Stimulated activated CD4-positive, alpha-beta T cell treated with anti-CD3 and anti-CD28 coated beads, Interleukin-2, amount 100 ng/mL, for 4 hours (primary cell): Measurements from ENCODE around the gene RBM34.
"Not testable (repeated sequence)": the region's sequence is repeated elsewhere in the genome, so short reads cannot be mapped to it uniquely, and the experiment has no call there.

ENCODE experiments used
- DNase-seq: peaks from one replicate; pipeline ENCODE4 v3.0.0-alpha.2; 2020; ENCODE audit warnings: low read depth

Gene RBM34

DNA sequence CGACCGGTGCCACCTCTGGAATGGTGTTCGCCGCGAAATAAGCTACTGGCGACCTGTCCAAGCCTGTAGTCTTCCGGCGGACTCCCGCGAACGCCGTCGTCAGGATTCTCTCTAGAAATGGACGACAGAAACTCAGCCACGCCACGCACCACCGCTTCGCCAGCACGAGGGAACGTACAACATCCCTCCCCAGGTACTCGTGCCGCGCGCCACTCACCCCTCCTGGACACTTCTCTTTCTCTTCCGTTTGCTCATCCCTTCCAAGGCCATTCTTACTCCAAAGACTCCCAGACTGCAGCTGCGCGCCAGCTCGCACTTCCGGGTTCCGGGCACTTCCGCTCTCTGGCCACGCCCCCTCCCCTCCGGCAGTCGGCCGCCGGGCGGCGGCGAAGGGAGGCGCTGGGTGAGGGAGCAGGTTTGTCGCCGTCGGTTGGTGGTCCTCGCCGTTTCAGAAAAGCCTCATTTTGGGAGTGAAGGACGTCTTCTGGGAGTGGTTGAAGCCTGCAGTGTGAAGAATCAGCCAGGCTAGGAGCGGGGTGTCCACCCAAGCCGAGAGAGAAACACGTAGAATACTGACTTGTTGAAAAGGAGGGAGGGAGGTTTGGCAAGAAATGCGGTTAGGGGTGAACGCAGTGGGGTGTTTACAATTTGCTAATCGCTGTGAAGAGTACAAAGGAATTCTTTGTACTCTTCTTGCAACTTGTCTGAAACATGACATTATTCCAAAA is at the start of gene RBM34:
RBM34 (minus strand) TSS at position 294 of the 728 bp plus-strand sequence; CDS start at position 270, 24 bp downstream.
- DNase-seq = peak; percentile 84

DNA sequence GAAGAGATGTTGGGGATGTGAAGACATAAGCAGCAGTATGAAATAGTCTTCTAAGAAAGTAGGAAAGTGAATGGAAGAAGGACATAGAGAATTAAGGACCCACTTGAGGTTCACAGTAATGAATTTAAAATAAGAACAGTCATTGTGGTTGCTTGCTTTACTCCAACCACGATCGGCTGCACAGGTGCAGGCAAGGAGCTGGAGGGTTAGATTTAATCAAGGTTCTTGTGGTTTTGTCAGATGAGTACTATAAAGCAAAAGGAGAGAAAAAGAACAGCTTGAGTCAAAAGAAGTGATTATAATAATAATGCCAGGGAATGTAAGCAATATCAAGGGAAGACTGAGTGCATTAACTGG is 46.1 kb upstream of the RBM34 start:
- DNase-seq = no peak

DNA sequence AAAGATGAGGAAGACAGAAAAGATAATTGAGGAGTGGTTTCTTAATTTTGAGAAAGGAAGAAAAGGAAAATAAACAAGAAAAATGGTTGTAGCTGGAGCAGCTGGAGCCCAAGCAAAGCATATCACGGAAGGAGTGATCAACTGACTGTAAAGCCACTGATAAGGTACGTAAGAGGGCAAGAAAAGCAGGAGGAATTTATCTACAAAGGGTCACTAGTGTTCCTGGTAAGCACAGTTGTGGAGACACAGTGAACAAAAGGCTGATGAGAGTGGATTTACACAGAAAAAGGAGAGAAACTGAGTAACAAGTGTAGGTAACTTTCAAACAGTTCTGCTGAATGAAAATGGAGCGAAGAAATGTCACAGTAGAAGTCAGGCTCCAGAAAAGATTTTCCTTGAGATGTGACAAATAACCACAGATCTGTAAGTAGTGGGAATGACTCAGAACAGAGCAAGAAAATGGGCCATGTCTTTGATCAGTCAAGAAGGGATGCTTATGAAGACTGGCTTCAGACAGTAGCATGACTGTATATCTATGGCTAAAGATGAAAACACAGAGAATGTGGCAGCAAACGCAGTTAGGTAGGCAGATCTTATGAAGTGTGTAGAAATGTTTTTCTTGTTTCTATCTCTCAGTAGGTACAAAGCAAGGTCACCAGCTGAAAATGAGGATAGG is 45.6 kb upstream of the RBM34 start:
- DNase-seq = peak; percentile 13

DNA sequence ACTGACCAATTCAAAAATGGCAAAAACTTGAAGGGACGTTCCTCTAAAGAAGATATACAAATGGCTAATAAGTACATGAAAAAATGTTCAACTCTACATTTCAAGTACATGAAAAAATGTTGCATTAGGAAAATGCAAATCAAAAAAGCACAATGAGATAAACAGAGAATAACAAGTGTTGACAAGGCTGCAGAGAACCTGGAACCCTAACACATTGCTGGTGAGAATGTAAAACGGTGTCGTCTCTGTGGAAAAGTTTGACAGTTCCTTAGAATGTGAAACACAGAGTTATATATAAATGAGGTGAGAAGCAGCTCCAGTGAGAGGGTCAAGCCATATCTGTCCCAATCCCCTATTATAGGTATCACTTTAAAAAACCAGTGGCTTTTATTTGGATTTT is 44.6 kb upstream of the RBM34 start:
- no peak for DNase-seq

GRCh38 chr1:235203428-235203827 is 42.4 kb upstream of the RBM34 start:
- DNase-seq = no peak

- not testable (repeated sequence) for DNase-seq
Observed at GRCh38 chr1:235202447-235202846, 41.4 kb upstream of the RBM34 start.

GRCh38 chr1:235199441-235199840 is 38.4 kb upstream of the RBM34 start:
- DNase-seq = no peak

DNA sequence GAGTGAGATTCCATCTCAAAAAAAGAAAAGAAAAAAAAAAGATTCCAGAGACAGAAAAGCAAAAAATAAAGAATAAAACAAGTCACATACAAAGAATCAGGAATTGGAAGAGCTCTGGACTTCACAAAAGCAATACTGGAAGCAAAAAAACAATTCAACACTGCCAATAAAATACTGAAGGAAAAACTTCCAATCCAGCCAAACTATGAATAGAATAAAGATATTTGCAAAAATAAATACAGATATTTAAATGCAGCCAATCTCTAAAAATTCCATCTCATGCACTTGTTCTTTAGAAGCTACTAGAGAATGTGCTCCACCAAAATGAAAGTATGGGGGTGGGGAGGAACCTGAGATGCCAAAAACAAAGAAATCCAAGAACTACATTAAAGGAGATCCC is 29.4 kb upstream of the RBM34 start:
- DNase-seq = no peak

GRCh38 chr1:235187316-235187715 is 26.3 kb upstream of the RBM34 start:
- no peak for DNase-seq

- DNase-seq = no peak
Observed at GRCh38 chr1:235181561-235182245, 20.7 kb upstream of the RBM34 start.

GRCh38 chr1:235180916-235181460 is 19.9 kb upstream of the RBM34 start:
- DNase-seq = no peak

- no peak for DNase-seq
Observed at GRCh38 chr1:235176486-235176885, 15.4 kb upstream of the RBM34 start.

- DNase-seq = no peak
Observed at GRCh38 chr1:235169986-235170385, 8.9 kb upstream of the RBM34 start.

GRCh38 chr1:235168375-235168774 is 7.3 kb upstream of the RBM34 start:
- no peak for DNase-seq

DNA sequence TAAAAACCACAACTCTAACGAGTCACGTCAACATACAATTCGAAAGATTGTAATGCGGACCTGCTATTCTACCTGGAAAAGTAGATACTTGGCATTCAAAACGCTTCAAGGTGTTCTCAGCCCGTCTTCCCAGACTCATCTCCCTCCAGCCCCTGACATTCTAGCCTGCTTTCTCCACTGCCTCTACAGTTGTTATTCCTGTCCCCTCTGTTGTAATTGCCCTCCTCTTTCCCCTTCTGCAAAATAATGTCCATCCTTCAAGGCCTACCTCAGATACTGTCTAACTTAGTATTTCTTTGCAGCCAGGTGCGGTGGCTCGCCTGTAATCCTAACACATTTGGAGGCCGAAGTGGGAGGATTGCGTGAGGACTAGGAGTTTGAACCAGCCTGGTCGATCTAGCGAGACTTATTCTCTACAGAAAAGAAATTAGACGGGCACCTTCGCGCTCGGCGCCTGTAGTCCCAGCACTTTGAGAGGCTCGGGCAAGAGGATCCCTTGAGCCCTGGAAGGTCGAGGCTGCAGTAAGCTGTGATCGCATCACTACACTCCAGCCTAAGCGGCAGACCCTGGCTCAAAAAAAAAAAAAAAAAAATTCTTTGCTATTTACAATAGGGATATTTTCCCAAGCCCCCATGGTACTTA is 756 bp upstream of the RBM34 start:
- no peak for DNase-seq

- DNase-seq = no peak
Observed at GRCh38 chr1:235160383-235160956, 580 bp downstream of the RBM34 start.

- not testable (repeated sequence) for DNase-seq
Observed at GRCh38 chr1:235159930-235160329, 1.1 kb downstream of the RBM34 start.

- DNase-seq = not testable (repeated sequence)
Observed at GRCh38 chr1:235159284-235159683, 1.8 kb downstream of the RBM34 start.

DNA sequence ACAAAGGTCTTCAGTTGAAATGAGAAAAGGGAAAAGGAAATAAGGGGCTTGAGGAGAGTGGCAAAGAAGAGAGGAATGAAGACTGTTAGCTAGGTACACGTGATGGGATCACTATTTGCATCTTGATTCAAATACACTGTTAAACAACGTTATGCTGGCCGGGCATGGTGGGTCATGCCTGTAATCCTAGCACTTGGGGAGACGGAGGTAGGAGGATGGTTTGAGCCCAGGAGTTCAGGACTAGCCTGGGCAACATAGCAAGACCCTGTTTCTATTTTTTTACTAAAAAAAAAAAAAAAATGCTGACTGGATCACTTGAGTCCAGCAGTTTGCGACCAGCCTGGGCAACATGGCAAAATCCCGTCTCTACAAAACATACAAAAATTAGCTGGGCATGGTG is 2.4 kb downstream of the RBM34 start:
- no peak for DNase-seq

DNA sequence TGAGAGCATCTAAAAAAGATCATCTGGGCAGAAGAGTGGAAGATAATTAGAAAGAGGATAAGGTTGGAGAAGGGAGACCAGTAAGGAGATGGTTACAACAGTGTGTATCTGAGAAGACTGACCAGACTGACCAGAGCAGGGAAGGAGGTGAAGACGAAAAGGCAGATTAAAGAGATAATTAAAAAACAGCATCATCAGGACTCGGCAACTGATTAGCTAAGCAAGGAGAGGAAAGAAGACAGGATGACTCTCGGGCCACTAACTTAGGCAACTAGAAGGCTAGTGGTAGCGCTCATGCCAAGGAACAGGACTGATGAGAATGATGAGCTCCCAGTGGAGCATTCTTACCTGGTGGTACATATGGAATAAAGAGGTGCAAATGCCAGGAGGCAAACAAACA is 3.9 kb downstream of the RBM34 start:
- no peak for DNase-seq

DNA sequence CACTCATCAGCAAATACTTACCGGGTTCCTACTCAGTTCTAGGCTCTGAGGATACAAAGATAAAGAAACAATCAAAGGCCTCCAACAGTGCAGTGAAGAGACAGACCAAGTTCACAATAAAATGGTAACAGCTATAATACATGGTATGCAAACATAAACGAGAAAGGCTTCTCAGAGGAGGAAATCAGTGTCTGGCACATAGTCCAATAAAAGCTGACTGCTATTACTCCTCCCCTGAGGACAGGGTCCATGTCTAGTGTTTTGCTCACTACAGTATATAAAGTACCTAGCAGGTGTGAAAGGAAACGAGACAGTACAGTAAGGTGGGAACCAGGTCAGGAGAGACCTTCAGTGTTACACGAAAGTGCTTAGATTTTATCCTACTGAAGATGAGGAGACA is 4.3 kb downstream of the RBM34 start:
- no peak for DNase-seq

- DNase-seq = no peak
Observed at GRCh38 chr1:235156265-235156664, 4.8 kb downstream of the RBM34 start.
